HepG2 (cell line): Measurements from ENCODE around the gene C21orf58. TPM values are rescaled to one million over a fixed set of nuclear protein-coding genes. Genes with fewer than 3 reads are reported as not detected.

Source experiments
- ATAC-seq: fragments of 200-7000 bp; cut with Tn5 transposase; 3 replicates; pipeline ENCODE4 v1.9.1; 2020; ENCODE audit warnings: mild to moderate bottlenecking, moderate library complexity
- BruUV-seq: library from RNA; stranded (reverse); fragments of 400-500 nt; replicated peaks from 2 replicates; lab custom pipeline; 2021; lab: Mats Ljungman, UMichigan
- CTCF ChIA-PET: fragments of 300-600 bp; formaldehyde crosslinking; extraction: SDS; loops from one replicate; lab custom pipeline; 2021; ENCODE audit warnings: low total read pairs, inconsistent platforms, low intra/inter-chr PET ratio; lab: Yijun Ruan, JAX
- POLR2A ChIA-PET: fragments of 350-600 bp; sonication (Branson Sonifier 250); formaldehyde crosslinking; loops from one replicate; lab custom pipeline; 2020; ENCODE audit warnings: antibody characterized with exemption, inconsistent platforms; lab: Yijun Ruan, JAX
- DNase-seq: peaks from one replicate; pipeline ENCODE4 v3.0.0-alpha.2; 2015; ENCODE audit warnings: low spot score
- FAIRE-seq: peaks from 3 replicates; lab custom pipeline; 2011; peaks lifted over from hg19 to GRCh38; lab: Jason Lieb, UNC
- H2AFZ ChIP-seq: one replicate; pipeline ENCODE4 v1.6.1; 2011; ENCODE audit warnings: low read length, inconsistent platforms
- H3K27ac ChIP-seq: fragments of 300-600 bp; 3 replicates; pipeline ENCODE4 v1.8.0; 2011; ENCODE audit warnings: mixed run types, mild to moderate bottlenecking, mixed read lengths, low read length, inconsistent platforms; ENCODE audit not compliant: insufficient read depth; ENCODE audit errors: extremely low read length
- H3K27me3 ChIP-seq, 2 experiments: fragments of 200-600 bp in 1 of 2; 2 replicates in 1 of 2; 3 replicates in 1 of 2; pipeline versions ENCODE4 v1.6.0 to v1.8.0; 2011; ENCODE audit warnings: low read length in 2 of 2, mild to moderate bottlenecking in 2 of 2, moderate library complexity in 2 of 2, inconsistent platforms in 1 of 2; ENCODE audit not compliant: insufficient read depth in 2 of 2, control insufficient read depth in 1 of 2
- H3K36me3 ChIP-seq, 2 experiments: fragments of 200-600 bp in 1 of 2; replicated peaks in 1 of 2; 2 replicates in 1 of 2; 3 replicates in 1 of 2; pipeline versions ENCODE4 v1.5.1 to v1.8.0; 2011; ENCODE audit warnings: low read length in 2 of 2, inconsistent platforms in 1 of 2; ENCODE audit not compliant: insufficient read depth in 2 of 2, control insufficient read depth in 1 of 2
- H3K4me1 ChIP-seq: 2 replicates; pipeline ENCODE4 v1.5.1; 2012; ENCODE audit warnings: low read length, inconsistent platforms; ENCODE audit not compliant: insufficient read depth
- H3K4me2 ChIP-seq: 2 replicates; pipeline ENCODE4 v1.6.0; 2011; ENCODE audit warnings: low read depth, low read length, inconsistent platforms
- H3K4me3 ChIP-seq, 3 experiments: fragments of 200-600 bp in 1 of 3; sonication (generic), shearing (Covaris generic) in 1 of 3; replicated peaks in 1 of 3; 2 replicates each; pipeline ENCODE4 v1.5.1; 2011 to 2016; ENCODE audit warnings: low read length in 3 of 3, inconsistent platforms in 2 of 3, low read depth in 2 of 3, mild to moderate bottlenecking in 2 of 3, control low read depth in 1 of 3, mixed read lengths in 1 of 3; ENCODE audit not compliant: insufficient read depth in 1 of 3
- H3K79me2 ChIP-seq: one replicate; pipeline ENCODE4 v1.6.1; 2011; ENCODE audit warnings: low read length, inconsistent platforms; ENCODE audit not compliant: insufficient read depth
- H3K9ac ChIP-seq: 2 replicates; pipeline ENCODE4 v1.6.0; 2011; ENCODE audit warnings: mild to moderate bottlenecking, low read depth, low read length, inconsistent platforms; ENCODE audit not compliant: insufficient read depth
- H3K9me3 ChIP-seq: 2 replicates; pipeline ENCODE4 v1.5.1; 2012; ENCODE audit warnings: mild to moderate bottlenecking, low read length
- H4K20me1 ChIP-seq: 2 replicates; pipeline ENCODE4 v1.6.0; 2011; ENCODE audit warnings: inconsistent platforms, mild to moderate bottlenecking, low read length, moderate library complexity; ENCODE audit not compliant: insufficient read depth
- AGO2 ChIP-seq: fragments of 200-400 bp; formaldehyde crosslinking; optimal IDR thresholded peaks from 2 replicates; pipeline ENCODE3; 2017; ENCODE audit warnings: mild to moderate bottlenecking, low read depth, low read length, moderate library complexity
- ASH2L ChIP-seq: fragments of 300-600, 200-600 bp; sonication (generic); IDR thresholded peaks from 2 replicates; pipeline ENCODE4 v1.7.0; 2017; ENCODE audit warnings: low read depth, mild to moderate bottlenecking, moderate library complexity, mixed read lengths, low read length; ENCODE audit not compliant: insufficient read length
- CTCF ChIP-seq: sonication (generic); formaldehyde crosslinking; IDR thresholded peaks from 2 replicates; pipeline ENCODE4 v1.5.0; 2020; ENCODE audit warnings: mild to moderate bottlenecking, missing genetic modification reagents, moderate library complexity
- DR1 ChIP-seq: sonication (generic); formaldehyde crosslinking; IDR thresholded peaks from 2 replicates; pipeline ENCODE4 v1.8.0; 2021; ENCODE audit warnings: mild to moderate bottlenecking, missing genetic modification reagents, inconsistent platforms
- PRMT3 ChIP-seq: sonication (generic); formaldehyde crosslinking; IDR thresholded peaks from 2 replicates; pipeline ENCODE4 v1.8.1; 2022; ENCODE audit warnings: low read depth, mild to moderate bottlenecking, moderate library complexity, missing genetic modification reagents, borderline replicate concordance
- SCMH1 ChIP-seq: sonication (generic); formaldehyde crosslinking; IDR thresholded peaks from 2 replicates; pipeline ENCODE4 v1.9.0; 2021; ENCODE audit warnings: missing genetic modification reagents, mild to moderate bottlenecking, borderline replicate concordance
- STAG1 ChIP-seq: sonication (generic); formaldehyde crosslinking; IDR thresholded peaks from 2 replicates; pipeline ENCODE4 v1.4.0; 2020; ENCODE audit warnings: missing genetic modification reagents
- ZFP91 ChIP-seq: sonication (generic); formaldehyde crosslinking; IDR thresholded peaks from 2 replicates; pipeline ENCODE4 v1.9.0; 2022; ENCODE audit warnings: missing genetic modification reagents, mild to moderate bottlenecking, borderline replicate concordance
- ZNF558 ChIP-seq: sonication (generic); formaldehyde crosslinking; IDR thresholded peaks from 2 replicates; pipeline ENCODE4 v1.9.0; 2022; ENCODE audit warnings: mild to moderate bottlenecking, missing genetic modification reagents, borderline replicate concordance
- WGBS: methylation state at CpG from one replicate; pipeline ENCODE4 v1.1.6; 2017; ENCODE audit warnings: low lambda C conversion rate; 5-methylcytosine and 5-hydroxymethylcytosine counted together
- in situ Hi-C: cut with HindIII; loops from 2 replicates; pipeline ENCODE4 v1.10.0; 2017; ENCODE audit warnings: low pct_unique_long_range_greater_than_20kb; ENCODE audit not compliant: extremely low pct_ligation_motif_present
- intact Hi-C: fragments of 100-400 bp; cut with micrococcal nuclease; formaldehyde crosslinking; loops from one replicate; pipeline ENCODE4 v1.10.0; 2022; ENCODE audit not compliant: unreplicated experiment
- polyA plus RNA-seq, 8 experiments: library from polyadenylated mRNA; depleted of rRNA in 3 of 8; stranded (reverse) in 7 of 8; unstranded in 1 of 8; fragments of >200 nt; fragmentation: Illumina TruSeq in 4 of 8; extraction: Trizol in 4 of 8; gene quantifications; 2 replicates each; pipeline versions ENCODE4 v1.2.1 to v1.2.3, GENCODE V29; 2011 to 2016; ENCODE audit warnings: low read depth in 4 of 8, missing spikeins in 1 of 8, mixed read lengths in 1 of 8; ENCODE audit not compliant: insufficient read depth in 1 of 8
- total RNA-seq, 5 experiments: library from RNA; depleted of rRNA; stranded (reverse); fragments of >200 nt; fragmentation: Illumina TruSeq; extraction: Trizol; gene quantifications; 2 replicates each; pipeline ENCODE4 v1.2.3, GENCODE V29; 2016; ENCODE audit warnings: low read depth in 1 of 5

Gene C21orf58
- total and polyA plus RNA-seq, 2 of the 13 experiments (the other 11 are each of a cell fraction or from before 2014, with no cell fraction given): 3.5 to 6.8 TPM

- ATAC-seq: no peak
- Histone ChIP-seq H3K4me2 (no peak overlapping the region), H3K4me1 (no peaks in the 10 kb centered on the region), H3K9ac (no peak overlapping the region), H3K4me3 (no peak overlapping the region), H3K36me3 (peaks cover 42 to 85% of the 10 kb centered on the region in 2 experiments), H3K79me2 (no peaks in the 10 kb centered on the region), H3K9me3 (no peaks in the 10 kb centered on the region), H3K27ac (no peak overlapping the region), H3K27me3 (no peaks in the 10 kb centered on the region), H4K20me1 (no peaks in the 10 kb centered on the region), H2AFZ (no peak overlapping the region)
- FAIRE-seq: no peak
- WGBS: 93% methylated on average over 13 of the region's 13 CpGs
- TF ChIP-seq PRMT3 (no peak), ZNF558 (no peak), ZFP91 (CRISPR knock-in tag) (no peak), ASH2L (no peak), SCMH1 (CRISPR knock-in tag) (no peak)
- intact Hi-C loops (no loop called here), in situ Hi-C loops (no loop called here)
- ChIA-PET POLR2A (no interaction called here), CTCF (no interaction called here)
- no TSS peak for BruUV-seq
- DNase-seq: no peak
Measured at GRCh38 chr21:46268371-46268770, 55.3 kb downstream of the C21orf58 start.

- 97% methylated on average over 19 of the region's 19 CpGs for WGBS
- no peaks in the 10 kb centered on the region for H3K4me1 ChIP-seq
- CTCF ChIA-PET: no interaction called here
- in situ Hi-C loops: no loop called here
- TF ChIP-seq CTCF (peak; percentile 22; the same call in 1 of the 2 replicates), STAG1 (CRISPR knock-in tag) (0 out of 2 replicates have a peak, but pooled peaks have one; percentile 19), DR1 (CRISPR knock-in tag) (no peak), AGO2 (peak; percentile 58)
- TF ChIP-seq, all 625 proteins: peak for 3
- Histone ChIP-seq H4K20me1 (no peaks in the 10 kb centered on the region), H3K79me2 (no peaks in the 10 kb centered on the region), H3K4me2 (no peak overlapping the region), H3K4me3 (no peak overlapping the region), H3K27ac (no peak overlapping the region), H3K9ac (no peak overlapping the region), H2AFZ (no peak overlapping the region), H3K9me3 (no peaks in the 10 kb centered on the region), H3K27me3 (no peaks in the 10 kb centered on the region), H3K36me3 (peaks cover 35 to 74% of the 10 kb centered on the region in 2 experiments)
- FAIRE-seq: no peak
- ATAC-seq: no peak; the same call in 2 of the 3 replicates
- DNase-seq: no peak
- POLR2A ChIA-PET: no interaction called here
- no TSS peak for BruUV-seq
- intact Hi-C loops: no loop called here
Measured at GRCh38 chr21:46266946-46267345, 56.7 kb downstream of the C21orf58 start.
